Hindlimb muscle (tissue), 1 donor: ENCODE measurements around the gene XKR8. TPM values are rescaled to one million over a fixed set of nuclear protein-coding genes. Genes with fewer than 3 reads are reported as not detected.

Experiments
- DNase-seq: peaks from one replicate; pipeline ENCODE4 v3.0.0-alpha.2; 2013
- polyA plus RNA-seq: library from polyadenylated mRNA; unstranded; fragments of 120-200 nt; gene quantifications from one replicate; pipeline ENCODE4 v1.2.1, GENCODE V29; 2013; ENCODE audit not compliant: insufficient read length

Gene XKR8
- 9.4 TPM for polyA plus RNA-seq

DNA sequence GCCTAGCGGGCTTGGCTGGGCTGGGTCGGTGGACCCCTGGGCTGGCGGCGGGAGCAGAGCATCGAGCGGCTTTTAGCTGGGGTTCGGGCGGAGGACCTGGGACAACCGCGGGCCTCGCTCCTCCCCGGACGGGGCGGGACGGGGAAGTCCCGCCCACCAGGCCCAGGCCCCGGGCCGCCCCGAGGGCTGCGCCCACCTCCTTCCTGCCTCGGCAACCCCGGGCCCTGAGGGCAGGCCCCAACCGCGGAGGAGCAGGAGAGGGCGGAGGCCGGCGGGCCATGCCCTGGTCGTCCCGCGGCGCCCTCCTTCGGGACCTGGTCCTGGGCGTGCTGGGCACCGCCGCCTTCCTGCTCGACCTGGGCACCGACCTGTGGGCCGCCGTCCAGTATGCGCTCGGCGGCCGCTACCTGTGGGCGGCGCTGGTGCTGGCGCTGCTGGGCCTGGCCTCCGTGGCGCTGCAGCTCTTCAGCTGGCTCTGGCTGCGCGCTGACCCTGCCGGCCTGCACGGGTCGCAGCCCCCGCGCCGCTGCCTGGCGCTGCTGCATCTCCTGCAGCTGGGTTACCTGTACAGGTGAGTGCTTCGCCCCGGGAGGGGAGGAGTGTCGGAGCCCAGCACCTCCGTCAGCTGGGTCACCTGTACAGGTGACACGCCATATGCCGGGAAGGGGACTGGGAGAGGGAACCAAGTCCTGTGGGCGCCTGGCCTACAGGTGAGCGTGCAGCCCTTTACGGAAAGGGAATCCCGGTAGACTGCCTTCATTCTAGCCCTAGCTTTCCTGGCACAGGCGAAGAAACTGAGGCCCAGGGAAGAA lies at the start of gene XKR8:
Gene XKR8 (plus strand): TSS at position 182 of the 812 bp plus-strand sequence. CDS start 97 bp downstream, at position 279.
- DNase-seq: peak; percentile 89

DNA sequence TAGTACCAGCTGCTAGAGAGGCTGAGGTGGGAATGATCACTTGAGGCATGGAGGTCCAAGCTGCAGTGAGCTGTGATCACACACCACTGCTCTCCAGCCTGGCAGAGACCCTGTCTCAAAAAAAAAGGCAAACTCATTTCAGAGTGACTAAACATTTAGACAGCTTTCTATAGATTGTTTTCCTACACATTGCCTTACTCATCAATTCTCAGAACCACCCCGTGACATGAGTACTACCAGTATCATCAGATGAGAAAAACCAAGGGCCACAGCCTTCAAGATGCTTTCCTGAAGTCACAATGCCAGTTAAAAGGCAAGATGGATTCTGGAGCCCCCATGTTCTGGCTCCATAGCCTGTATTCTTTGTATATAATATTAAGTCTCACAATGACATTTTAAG lies 47.3 kb upstream of the XKR8 start:
- no peak for DNase-seq

GRCh38 chr1:27915082-27915575 lies 44.6 kb upstream of the XKR8 start:
- DNase-seq: no peak

DNA sequence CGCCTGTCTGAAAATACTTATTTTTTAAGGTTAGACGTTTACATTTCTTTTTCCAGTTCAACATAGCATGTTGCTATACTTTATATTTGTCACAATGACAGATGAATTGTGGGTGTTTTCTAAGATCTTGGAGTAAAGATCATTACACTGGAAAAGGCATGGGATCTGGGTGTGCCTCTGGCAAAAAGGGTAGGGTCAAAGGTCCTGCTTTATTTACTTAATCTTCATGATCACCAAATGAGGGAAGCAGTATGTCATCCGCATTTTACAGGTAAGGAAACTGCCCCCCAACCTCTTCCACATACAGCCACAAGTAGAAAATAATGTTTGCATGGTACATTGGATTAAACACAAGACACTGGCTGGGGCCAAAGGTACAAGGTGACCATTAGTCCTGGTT lies 37.5 kb upstream of the XKR8 start:
- no peak for DNase-seq

GRCh38 chr1:27928216-27928954 lies 31.4 kb upstream of the XKR8 start:
- DNase-seq: no peak

DNA sequence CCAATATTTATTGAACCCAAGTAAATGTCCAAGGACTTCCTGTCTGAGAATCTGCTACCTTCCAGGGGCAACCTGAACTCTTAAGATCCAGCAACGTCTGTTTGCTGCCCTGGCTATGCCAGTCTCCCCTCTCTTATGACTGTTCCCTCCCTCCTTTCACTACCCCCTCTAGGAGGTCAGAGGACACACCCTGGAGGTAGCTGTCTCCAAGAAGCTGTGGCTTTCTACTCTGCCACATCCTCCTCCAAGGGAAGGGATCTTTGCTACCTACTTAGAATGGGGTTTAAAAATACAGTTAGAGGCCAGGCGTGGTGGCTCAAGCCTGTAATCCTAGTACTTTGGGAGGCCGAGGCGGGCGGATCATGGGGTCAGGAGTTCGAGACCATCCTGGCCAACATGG lies 28.6 kb upstream of the XKR8 start:
- no peak for DNase-seq

DNA sequence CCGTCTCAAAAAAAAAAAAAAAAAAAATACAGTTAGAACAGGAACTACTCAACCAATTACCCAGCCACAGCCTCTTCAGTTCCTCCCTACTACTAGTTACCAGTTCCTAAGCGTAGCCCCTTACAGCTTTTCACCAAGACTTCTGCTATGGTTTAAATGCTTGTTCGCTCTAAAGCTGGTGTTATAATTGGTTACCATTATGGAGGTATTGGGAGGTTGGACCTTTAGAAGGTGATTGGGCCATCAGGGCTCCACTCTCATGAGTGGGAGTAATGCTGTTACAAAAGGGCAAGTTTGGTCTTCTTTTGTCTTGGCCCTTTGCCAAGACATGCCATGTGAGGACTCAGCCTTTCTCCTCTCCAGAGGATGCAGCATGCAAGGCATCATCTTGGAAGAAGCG lies 28.0 kb upstream of the XKR8 start:
- no peak for DNase-seq

DNA sequence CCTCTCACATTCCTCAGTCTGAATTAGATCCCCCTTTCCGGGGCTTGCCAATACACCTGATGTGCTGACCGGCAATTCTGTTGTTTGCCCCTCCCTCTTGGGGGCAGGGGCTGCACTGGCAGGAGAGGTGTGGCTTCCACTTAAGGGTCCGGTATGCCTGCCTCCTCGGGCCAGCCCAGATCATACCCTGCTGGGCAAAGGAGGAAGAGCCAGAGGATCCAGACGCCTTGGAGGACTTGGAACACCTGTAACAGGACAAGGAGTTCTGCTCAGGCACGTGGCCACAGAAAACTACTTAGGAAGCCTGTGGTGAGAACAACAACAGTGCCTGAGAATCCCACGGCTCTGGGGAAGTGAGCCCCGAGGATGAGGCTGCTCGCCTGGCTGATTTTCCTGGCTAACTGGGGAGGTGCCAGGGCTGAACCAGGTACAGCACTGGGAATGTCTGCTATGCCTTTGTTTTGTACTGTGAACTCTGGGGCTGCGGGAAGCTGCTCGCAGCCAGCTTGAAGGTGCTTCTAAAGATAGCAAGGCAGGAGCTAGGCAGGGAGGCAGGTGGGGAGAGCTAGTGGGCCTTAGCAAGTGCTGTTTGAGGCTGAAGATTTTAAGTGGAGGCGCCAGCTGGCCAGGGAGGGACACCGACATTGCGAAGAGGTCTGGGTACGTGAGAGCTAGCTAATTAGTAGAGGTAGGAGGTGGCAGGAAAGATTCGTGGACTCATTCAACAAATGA lies 24.8 kb upstream of the XKR8 start, which contains the start of gene SMPDL3B:
Gene SMPDL3B (plus strand): TSS at position 183 of the 732 bp plus-strand sequence. CDS start 184 bp downstream, at position 367.
- no peak for DNase-seq

GRCh38 chr1:27935721-27936120 lies 24.1 kb upstream of the XKR8 start:
- DNase-seq: no peak

DNA sequence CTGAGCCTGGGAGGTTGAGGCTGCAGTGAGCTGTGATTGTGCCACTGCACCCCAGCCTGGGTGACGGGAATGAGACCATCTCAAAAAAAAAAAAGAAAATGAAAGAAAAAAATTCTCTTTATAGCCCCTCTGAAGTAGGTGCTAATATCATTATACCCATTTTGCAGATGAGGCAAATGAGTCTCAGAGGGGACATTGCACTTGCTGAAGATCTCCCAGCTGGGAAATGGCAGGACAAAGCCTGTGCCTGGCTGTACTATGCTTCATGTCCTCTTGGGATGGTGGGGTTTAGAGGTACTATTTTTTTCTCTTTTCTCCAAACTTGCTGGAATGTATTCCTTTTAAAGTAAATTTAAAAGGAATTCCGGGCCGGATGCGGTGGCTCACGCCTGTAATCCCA lies 23.4 kb upstream of the XKR8 start:
- DNase-seq: no peak

- no peak for DNase-seq
Measured at GRCh38 chr1:27937524-27937836, 22.3 kb upstream of the XKR8 start.

- no peak for DNase-seq
Measured at GRCh38 chr1:27938488-27938887, 21.3 kb upstream of the XKR8 start.

GRCh38 chr1:27940297-27940696 lies 19.5 kb upstream of the XKR8 start:
- no peak for DNase-seq

GRCh38 chr1:27940870-27941560 lies 18.8 kb upstream of the XKR8 start:
- DNase-seq: no peak

GRCh38 chr1:27941671-27942540 lies 17.9 kb upstream of the XKR8 start:
- no peak for DNase-seq

GRCh38 chr1:27945020-27945419 lies 14.8 kb upstream of the XKR8 start:
- no peak for DNase-seq

DNA sequence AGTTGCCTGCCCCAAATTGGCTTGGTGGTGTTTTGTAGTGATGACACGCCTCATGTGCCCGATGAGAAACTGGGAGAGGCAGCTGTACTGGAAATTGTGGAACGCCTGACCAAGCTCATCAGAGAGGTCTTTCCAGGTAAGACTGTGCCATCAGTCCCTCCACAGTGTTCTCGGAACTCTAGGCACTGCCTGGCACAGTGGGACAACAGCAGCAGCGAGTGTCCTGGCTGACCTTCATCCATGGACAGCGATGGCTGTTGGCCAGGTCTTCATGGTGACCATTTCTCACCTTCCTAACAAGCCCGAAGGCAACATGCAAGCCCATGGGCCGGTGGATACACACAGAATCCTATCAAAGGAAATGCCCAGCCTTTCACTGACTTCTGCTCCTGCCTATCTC lies 10.7 kb upstream of the XKR8 start:
- no peak for DNase-seq

- DNase-seq: no peak
Measured at GRCh38 chr1:27951396-27951795, 8.4 kb upstream of the XKR8 start.

- DNase-seq: no peak
Measured at GRCh38 chr1:27952147-27952546, 7.6 kb upstream of the XKR8 start.

GRCh38 chr1:27954186-27954585 lies 5.6 kb upstream of the XKR8 start:
- no peak for DNase-seq

DNA sequence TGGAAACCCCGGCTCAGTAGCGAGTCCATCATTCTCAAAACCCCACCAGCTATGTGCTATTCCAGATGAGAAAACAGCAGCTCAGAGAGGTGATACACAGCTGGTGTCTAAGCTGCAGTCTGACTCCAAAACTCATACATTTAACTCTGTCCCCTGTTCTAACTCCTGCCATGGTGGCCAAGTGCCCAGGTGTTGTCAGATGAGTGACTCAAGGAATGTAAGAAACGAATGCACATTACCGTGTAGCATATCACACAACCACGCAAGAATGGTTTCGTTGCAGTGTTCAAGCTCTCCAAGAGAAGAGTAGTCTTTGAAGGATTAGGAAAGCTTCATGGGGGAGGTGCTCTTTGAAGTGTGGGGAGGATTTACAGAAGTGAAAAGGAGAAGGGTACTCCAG lies 4.7 kb upstream of the XKR8 start:
- no peak for DNase-seq

DNA sequence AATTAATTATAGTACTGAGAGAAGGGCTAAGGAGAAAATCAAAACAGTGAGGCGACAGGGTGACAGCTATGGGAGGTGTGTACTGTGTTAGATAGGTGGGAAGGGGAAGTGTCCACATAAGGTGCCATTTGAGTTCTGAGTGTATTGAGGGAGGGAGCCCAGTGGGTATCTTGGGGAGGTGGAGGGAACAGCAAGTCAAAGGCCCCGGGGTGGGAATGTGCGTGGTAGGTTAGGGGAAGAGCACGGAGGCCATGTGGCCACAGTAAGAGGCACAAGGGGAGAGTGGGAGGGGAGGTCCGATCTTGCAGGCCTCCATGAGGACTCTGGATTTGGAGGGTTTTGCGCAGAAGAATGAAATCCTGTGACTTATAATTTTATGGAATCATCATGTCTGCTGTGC lies 3.0 kb upstream of the XKR8 start:
- no peak for DNase-seq
